ENCODE results near the gene KRCC1.
"Not testable (repeated sequence)": the region's sequence is repeated elsewhere in the genome, so short reads cannot be mapped to it uniquely, and the experiment has no call there.

KRCC1 gene

GRCh38 chr2:88074854-88075292 lies 19.3 kb upstream of the KRCC1 start:
- no peak for DNase-seq (ENCODE audit: low spot score)

GRCh38 chr2:88074150-88074549 lies 18.6 kb upstream of the KRCC1 start:
- no peak for DNase-seq (ENCODE audit: low spot score)

- DNase-seq (ENCODE audit: low spot score), result no peak
Measured at GRCh38 chr2:88071365-88071764, 15.8 kb upstream of the KRCC1 start.

GRCh38 chr2:88070055-88070454 lies 14.5 kb upstream of the KRCC1 start:
- DNase-seq (ENCODE audit: low spot score), result no peak

GRCh38 chr2:88069117-88069516 lies 13.5 kb upstream of the KRCC1 start:
- DNase-seq (ENCODE audit: low spot score), result no peak

- no peak for DNase-seq (ENCODE audit: low spot score)
Measured at GRCh38 chr2:88068044-88068443, 12.5 kb upstream of the KRCC1 start.

GRCh38 chr2:88067598-88067997 lies 12.0 kb upstream of the KRCC1 start, which contains the start of gene SMYD1:
SMYD1 (plus strand) TSS chr2:88067825; CDS start chr2:88067865, 40 bp downstream.
- DNase-seq (ENCODE audit: low spot score), result no peak

GRCh38 chr2:88067189-88067588 lies 11.6 kb upstream of the KRCC1 start:
- no peak for DNase-seq (ENCODE audit: low spot score)

GRCh38 chr2:88066543-88066942 lies 11.0 kb upstream of the KRCC1 start:
- DNase-seq (ENCODE audit: low spot score), result no peak

- DNase-seq (ENCODE audit: low spot score), result no peak
Measured at GRCh38 chr2:88061295-88061694, 5.7 kb upstream of the KRCC1 start.

- DNase-seq (ENCODE audit: low spot score), result no peak
Measured at GRCh38 chr2:88060907-88061275, 5.3 kb upstream of the KRCC1 start.

- DNase-seq (ENCODE audit: low spot score), result peak; percentile 60
Measured at GRCh38 chr2:88059979-88060906, 4.7 kb upstream of the KRCC1 start.

- DNase-seq (ENCODE audit: low spot score), result no peak
Measured at GRCh38 chr2:88058191-88058590, 2.6 kb upstream of the KRCC1 start.

- no peak for DNase-seq (ENCODE audit: low spot score)
Measured at GRCh38 chr2:88057437-88057844, 1.9 kb upstream of the KRCC1 start.

- DNase-seq (ENCODE audit: low spot score), result no peak
Measured at GRCh38 chr2:88054782-88055370, 707 bp downstream of the KRCC1 start.

GRCh38 chr2:88053934-88054781 lies 1.4 kb downstream of the KRCC1 start:
- no peak for DNase-seq (ENCODE audit: low spot score)

GRCh38 chr2:88053296-88053695 lies 2.3 kb downstream of the KRCC1 start:
- DNase-seq (ENCODE audit: low spot score), result no peak

GRCh38 chr2:88051792-88052191 lies 3.8 kb downstream of the KRCC1 start:
- no peak for DNase-seq (ENCODE audit: low spot score)

- no peak for DNase-seq (ENCODE audit: low spot score)
Measured at GRCh38 chr2:88049622-88050021, 6.0 kb downstream of the KRCC1 start.

- DNase-seq (ENCODE audit: low spot score), result no peak
Measured at GRCh38 chr2:88048541-88048940, 7.0 kb downstream of the KRCC1 start.

- not testable (repeated sequence) for DNase-seq (ENCODE audit: low spot score)
Measured at GRCh38 chr2:88045561-88045960, 10.0 kb downstream of the KRCC1 start.

- DNase-seq (ENCODE audit: low spot score), result no peak
Measured at GRCh38 chr2:88042476-88042875, 13.1 kb downstream of the KRCC1 start.

Measured in LoVo (cell line).